Stimulated activated CD4-positive, alpha-beta T cell treated with anti-CD3 and anti-CD28 coated beads, Interleukin-1b, Interleukin-23, amount 100 ng/mL, for 24 hours (primary cell): ENCODE data around the gene PRPH.

Source experiments
- DNase-seq, 4 experiments: peaks; one replicate each; pipeline ENCODE4 v3.0.0-alpha.2; 2020; ENCODE audit warnings: low read depth in 4 of 4, low spot score in 1 of 4

The PRPH gene

DNA sequence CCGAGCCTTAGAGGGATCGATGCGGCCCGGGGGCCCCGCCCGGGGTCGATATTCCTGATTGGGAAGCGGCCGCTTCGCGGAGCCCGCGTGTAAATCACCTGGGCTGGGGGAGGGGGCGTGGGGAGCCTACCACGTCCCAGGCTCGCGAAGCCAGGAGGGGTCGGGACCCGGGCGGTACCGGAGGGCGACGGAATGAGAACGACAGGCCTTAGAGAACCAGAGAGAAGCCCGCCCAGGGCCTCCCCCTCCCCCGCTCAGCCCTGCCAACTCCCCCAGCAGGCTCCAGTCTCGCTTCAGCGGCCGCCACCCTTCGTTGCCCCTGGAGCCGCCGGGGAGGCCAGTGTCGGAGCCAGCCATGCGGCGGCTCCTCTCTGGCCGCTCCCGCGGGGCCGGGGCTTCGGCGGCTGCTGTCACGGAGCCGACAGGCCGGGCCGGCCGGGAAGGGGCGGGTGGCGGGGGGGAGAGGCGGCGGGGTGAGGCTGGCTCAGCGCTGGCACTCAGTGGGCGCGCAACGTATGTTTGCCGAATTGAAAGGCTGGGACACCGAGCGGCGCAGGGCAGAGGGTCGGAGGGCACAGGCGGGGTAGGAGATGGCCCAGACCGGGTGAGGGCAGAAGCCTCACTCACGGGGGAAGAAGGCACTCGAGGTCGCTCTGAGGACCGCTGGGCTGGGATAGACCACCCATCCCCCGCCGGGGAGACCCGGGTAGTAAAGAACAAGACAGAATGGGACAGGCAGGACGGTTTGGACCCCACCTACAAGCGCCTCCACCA lies 50.3 kb downstream of the PRPH start:
- no peak for DNase-seq

DNA sequence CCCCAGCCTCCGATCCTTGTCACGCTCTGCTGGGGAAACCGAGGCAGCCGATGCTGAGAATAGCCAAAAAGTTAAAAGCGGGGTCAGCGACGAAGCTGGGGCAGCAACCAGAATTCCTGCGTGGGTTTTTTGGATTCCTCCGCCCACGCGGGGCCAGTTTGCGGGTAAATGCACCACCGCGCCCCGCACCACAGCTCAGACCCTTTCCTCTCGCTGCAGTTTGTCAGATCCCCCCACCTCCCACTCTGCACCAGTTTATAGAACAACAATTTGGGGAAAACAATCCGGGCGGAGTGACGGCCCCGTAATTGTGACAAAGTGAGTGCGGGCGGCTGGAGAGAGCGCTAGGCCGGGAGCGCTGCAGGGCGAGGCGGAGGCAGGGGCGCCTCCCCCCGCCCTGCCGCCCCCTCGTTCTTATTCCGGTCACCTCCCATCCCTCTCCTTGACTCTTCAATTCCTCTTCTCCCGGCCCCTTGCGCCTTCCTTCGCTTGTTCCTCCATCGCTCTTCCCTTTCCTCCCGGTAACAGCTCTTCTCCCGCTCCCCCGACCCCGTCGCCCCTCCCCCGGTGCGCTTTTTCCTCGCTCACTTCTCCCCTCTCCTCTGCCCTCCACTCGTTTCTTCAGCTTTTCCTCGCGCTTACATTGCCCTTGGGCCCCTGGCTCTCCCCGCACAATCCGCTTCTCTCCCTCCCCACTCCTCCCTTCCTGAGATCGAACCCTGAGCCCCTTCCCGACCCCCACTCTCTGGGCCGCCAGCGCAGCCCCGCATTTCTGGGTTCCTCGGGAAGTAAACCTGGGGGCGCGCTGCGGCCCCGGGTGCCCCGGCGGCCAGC lies 51.1 kb downstream of the PRPH start:
- DNase-seq = no peak

DNA sequence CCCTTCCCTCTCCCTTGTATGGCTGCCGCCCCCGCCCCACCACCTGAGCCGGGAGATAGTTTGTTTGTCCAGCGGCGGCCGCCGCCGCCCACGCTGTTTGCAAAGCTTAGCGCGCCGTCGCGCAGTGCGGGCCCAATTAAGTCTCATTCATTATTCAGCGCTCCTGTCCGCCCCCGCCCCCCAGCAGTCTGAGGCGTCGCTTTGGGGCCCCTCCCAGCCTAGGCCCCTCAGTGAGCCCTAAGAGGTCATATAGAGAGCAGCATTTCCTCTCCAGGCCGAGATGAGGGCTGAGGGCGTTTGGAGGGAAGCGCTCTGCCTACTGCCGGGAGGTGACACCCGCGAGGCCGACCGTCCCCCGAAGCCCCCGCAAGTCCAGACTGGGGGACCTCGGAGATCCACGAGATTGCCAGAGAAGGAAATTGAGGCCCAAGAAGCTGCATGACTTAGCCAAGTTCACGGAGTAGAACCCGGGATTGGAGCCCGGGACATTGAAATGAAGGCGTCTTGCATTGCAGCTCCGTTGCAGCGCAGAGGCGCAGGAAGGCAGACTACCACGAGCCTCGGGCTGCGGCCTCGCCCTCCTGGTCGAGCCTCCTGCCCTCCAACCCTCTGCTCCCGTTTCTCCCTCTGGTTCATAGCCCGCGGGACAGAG lies 51.8 kb downstream of the PRPH start, which contains the start of gene DNAJC22:
Gene DNAJC22, plus strand, starts transcription at position 230 of the 652 bp plus-strand sequence. CDS start 1,985 bp downstream, outside the sequence.
- DNase-seq = no peak

DNA sequence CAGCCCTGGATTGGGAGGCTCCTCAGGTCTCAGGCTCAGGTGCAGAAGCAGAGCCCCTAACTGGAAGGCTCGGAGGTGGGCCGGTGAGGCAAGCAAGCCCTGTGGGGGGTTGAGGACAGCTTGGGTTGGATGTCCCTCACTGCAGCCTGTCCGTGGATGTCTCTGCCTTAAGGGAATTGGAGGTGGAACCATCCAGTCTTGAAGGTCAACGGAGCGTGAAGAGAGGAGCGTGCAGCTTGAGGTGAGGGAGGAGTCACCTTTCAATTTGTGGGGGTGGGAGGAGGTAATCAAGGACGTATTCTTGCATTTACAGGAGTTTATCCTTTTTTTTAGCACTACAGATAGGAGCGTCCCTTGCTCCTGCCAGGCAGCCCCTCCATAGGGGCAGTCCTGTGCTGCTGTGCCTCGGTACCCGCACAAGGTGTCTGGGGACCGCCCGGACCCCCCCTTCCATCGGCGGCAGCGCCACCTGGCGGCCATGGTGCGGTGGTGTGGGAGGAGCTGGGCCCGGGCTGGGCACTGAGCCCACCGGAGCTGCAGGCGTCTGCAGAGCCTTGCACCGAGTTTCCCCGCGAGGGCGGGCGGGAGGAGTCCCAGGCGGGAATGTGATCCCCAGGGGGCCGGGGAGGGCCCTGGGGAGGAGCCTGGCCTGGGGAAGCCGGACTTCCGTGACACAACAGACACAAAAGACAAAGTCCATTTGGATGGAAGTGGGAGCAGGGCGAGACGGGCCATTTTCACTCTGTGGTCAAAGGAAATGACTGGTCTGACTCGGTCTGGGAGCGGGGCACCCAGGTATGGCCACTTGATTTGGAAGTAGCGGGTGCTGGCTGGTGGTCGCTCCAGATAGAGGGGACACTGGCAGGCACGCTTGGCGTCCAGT lies 52.6 kb downstream of the PRPH start:
- DNase-seq = peak; percentile 57 to 64 (median 62)
